ENCODE results near the gene FKBP1A. TPM values are rescaled to one million over a fixed set of nuclear protein-coding genes. Genes with fewer than 3 reads are reported as not detected.

FKBP1A gene
- total RNA-seq, 1 donor from 2014 or later: 61.5 TPM

GRCh38 chr20:1335961-1336698, 56.7 kb downstream of the FKBP1A start:
- ATAC-seq (peak; percentile 77), DNase-seq (ENCODE audit: low spot score) (peak; percentile 82)

- no peak for DNase-seq (ENCODE audit: low spot score)
- no peak for ATAC-seq
Observed at GRCh38 chr20:1334761-1335160, 58.1 kb downstream of the FKBP1A start.

DNA sequence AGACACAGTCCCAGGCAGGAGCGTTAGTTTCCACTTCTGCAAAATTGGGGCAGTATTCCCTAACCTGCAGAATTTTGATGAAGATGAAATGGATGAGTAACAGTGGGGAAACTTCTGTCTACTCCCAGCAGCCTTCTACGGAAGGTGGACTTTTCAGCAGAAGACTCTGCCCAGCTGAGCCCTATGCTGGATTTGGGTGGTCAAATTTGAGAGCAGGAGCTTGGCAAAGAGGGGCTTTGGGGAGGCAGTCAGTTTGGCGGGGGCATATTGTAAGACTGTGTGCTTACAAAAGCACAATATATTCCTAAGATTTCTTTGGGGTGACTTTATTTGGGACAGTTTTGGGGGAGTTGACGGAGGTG, 58.5 kb downstream of the FKBP1A start:
- ATAC-seq: no peak
- no peak for DNase-seq (ENCODE audit: low spot score)

GRCh38 chr20:1333462-1334369, 59.1 kb downstream of the FKBP1A start:
- DNase-seq (ENCODE audit: low spot score) (peak; percentile 41), ATAC-seq (no peak)

- DNase-seq (ENCODE audit: low spot score) (peak; percentile 36), ATAC-seq (no peak)
Observed at GRCh38 chr20:1332749-1333300, 60.0 kb downstream of the FKBP1A start.

DNA sequence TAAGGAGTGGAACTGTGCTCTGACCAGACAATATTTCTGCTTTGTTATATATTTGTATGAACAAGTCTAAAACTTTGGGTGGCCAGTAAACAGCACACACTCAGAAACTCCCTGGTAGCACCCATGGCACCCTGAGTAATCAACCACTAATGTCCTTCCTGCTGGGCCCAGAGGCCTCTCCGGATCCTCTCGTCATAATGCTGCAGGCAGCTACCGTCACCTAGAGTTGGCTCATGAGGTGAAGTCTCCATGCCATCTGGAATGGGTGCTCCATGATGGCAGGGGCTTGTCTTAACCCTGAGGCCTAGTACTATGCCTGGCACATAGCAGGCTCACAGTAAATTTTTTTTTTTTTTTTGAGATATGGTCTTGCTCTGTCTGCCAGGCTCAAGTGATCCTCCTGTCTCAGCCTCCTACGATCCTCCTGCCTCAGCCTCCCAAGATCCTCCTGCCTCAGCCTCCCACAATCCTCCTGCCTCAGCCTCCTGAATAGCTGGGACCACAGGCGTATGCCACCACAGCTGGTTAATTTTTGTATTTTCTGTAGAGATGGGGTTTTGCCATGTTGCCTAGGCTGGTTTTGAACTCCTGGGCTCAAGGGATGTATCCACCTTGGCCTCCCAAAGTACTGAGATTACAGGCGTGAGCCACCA, 60.9 kb downstream of the FKBP1A start:
- DNase-seq (ENCODE audit: low spot score) (no peak), ATAC-seq (no peak)

GRCh38 chr20:1331101-1331500, 61.8 kb downstream of the FKBP1A start:
- DNase-seq (ENCODE audit: low spot score): no peak
- ATAC-seq: no peak

GRCh38 chr20:1330075-1330830, 62.6 kb downstream of the FKBP1A start:
- ATAC-seq (peak; percentile 56), DNase-seq (ENCODE audit: low spot score) (peak; percentile 89)

DNA sequence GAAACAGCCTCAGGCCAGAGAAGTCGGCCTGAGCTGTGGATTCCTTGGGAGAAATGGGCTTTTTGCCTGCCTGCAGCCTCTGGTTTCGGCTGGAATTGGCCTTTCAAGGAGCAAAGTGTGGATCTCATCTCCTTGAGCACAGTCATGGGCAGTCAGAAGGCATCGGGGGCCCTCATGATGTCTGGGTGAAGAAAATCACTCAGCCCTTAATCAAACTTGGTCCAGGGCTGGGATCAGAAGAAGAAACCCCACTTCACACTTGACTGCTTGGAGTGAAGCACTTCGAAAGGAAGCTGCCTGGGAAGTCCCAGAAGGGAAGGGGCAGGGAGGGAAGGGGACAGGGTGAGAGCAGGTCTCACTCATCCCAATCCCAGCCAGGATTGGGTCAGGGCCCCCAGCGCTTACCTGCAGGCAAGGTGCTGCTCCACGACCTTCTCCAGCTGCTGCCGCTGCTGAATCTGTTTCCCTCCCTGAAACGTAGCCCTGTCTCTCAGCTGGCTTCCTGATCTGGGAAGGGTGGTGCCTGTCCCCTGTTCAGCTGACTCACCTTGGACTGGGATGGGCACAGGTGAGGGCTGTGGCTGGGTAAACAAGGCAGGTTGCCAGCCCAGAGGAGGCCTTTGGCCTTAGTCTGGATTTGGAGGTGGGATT, 64.0 kb downstream of the FKBP1A start, which contains the start of gene SDCBP2:
Gene SDCBP2, minus strand, starts transcription at position 460 of the 651 bp plus-strand sequence. CDS start 8,723 bp downstream, outside the sequence.
- ATAC-seq: peak; percentile 15

GRCh38 chr20:1327827-1328679, 64.8 kb downstream of the FKBP1A start:
- ATAC-seq (peak; percentile 55), DNase-seq (ENCODE audit: low spot score) (peak; percentile 74)

More for the DNA sequence above, 64.0 kb downstream of the FKBP1A start, which contains the start of gene SDCBP2:
- DNase-seq (ENCODE audit: low spot score): peak; percentile 73

DNA sequence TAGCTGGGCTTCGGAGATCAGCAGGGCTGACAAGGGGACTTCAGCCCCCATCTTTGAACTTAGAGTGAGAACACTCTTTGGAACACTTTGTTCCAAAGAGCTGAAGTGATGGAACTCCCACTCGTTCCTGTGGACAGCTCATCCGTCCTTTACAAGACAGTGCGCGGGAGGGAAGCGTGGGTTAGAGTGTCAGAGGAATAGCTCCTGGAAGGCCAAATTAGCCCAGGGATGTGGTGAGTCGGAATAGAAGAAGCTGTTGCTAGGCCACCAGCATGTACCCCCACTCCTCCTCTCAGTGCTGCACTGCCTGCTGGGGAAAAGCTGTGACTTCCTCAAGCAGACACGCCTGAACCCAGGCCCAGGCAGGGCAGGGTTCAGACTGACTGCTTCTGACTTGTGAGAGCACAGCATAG, 65.6 kb downstream of the FKBP1A start:
- ATAC-seq: no peak
- peak; percentile 43 for DNase-seq (ENCODE audit: low spot score)

GRCh38 chr20:1326031-1326930, 66.6 kb downstream of the FKBP1A start:
- DNase-seq (ENCODE audit: low spot score): peak; percentile 28

DNA sequence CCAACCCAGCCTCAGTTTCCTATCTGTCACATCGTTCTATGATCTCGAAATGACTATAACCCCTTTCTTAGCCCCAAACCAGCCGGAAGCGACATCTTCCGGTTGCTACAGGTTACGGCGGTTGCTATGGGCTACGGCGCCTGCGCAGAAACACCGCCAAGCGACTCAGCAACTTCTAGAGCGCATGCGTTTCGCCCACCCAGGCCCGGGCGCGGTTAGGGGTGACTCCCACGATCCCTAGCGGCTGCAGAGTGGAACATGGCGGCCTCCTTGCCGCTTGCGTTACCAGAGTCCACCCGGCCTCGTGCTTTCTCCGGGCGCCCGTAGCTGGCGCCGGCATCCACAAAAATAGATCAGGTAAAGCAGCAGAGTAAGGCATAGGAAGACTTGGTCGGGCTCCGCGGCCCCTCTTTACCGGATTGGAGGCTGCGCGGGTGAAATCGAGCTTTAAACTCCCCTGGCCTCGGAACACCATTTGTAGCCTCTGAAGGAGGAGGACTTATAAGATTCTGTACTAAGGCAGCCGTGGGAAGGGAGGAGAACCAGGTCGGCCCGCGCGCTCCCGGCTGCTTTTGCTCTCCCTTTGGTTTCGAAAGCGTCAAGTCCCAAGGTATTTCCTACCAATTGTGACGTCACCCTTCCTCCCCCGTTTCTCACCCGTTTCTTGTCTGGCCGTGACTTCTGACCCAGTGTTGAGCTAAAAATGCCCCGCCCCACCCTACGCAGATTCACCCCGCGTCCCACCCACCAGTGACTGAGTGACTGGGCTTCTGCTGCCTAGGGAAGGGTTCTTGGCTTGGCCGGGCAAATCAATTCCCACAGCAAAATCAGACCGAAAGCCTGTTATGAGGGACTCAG, 67.5 kb downstream of the FKBP1A start:
- ATAC-seq (peak; percentile 80), DNase-seq (ENCODE audit: low spot score) (peak; percentile 98)

More at GRCh38 chr20:1326031-1326930, 66.6 kb downstream of the FKBP1A start:
- no peak for ATAC-seq

GRCh38 chr20:1324598-1325172, 68.2 kb downstream of the FKBP1A start:
- ATAC-seq: no peak
- DNase-seq (ENCODE audit: low spot score): peak; percentile 42

DNA sequence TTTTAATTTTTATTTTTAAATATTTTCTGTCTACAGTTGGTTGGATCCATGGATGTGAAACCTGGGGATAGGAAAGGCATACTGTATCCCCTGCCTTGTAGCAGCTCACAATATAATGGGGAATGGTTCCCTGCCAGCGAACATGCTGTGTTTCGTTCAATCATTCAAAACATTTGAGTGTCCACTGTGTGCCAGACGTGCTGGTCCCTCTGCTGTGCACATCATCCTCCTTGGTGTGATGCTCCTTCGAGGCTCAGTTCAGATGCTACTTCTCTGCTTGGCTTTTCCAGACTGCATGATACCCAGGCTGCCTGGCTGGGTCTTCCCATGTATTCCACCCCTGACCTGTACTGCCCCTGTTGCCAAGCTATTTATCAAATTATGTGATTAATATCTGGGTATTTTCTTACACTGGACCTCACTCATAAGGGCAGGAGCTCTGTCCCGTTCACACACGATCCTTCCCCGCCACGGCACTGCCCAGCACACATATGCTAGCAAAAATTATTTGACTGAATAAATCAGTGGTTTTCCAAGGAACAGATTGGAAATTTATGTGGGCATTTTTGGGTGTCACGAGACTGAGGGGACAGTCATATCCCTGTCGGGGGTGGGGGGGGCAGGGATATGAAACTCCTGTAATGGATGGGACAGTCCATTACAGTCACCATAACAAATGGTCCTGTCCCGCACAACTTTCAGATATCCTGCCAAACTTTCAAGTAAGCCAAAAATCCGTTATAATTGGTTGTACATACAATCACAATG, 68.8 kb downstream of the FKBP1A start:
- ATAC-seq: no peak
- DNase-seq (ENCODE audit: low spot score): peak; percentile 40

All from left lobe of liver (tissue), 2 donors.